Measurements from ENCODE around the gene MCHR2.

The MCHR2 gene

GRCh38 chr6:99879431-99879830 is 114.6 kb downstream of the MCHR2 start:
- DNase-seq (ENCODE audit: low read depth): no peak
- TF ChIP-seq CTCF (conservative IDR thresholded peaks at IDR 0.05; ENCODE audit: low read depth, low read length): no peak
- H3K4me3 ChIP-seq (ENCODE audit: low read depth, low read length): no peak overlapping the region

GRCh38 chr6:99875068-99875467 is 119.0 kb downstream of the MCHR2 start:
- TF ChIP-seq CTCF (conservative IDR thresholded peaks at IDR 0.05; ENCODE audit: low read depth, low read length): no peak
- DNase-seq (ENCODE audit: low read depth): no peak
- H3K4me3 ChIP-seq (ENCODE audit: low read depth, low read length): no peak overlapping the region

GRCh38 chr6:99873084-99873483 is 120.9 kb downstream of the MCHR2 start:
- TF ChIP-seq CTCF (conservative IDR thresholded peaks at IDR 0.05; ENCODE audit: low read depth, low read length): no peak
- DNase-seq (ENCODE audit: low read depth): no peak
- H3K4me3 ChIP-seq (ENCODE audit: low read depth, low read length): no peak overlapping the region

- no peak for DNase-seq (ENCODE audit: low read depth)
- no peak for TF ChIP-seq CTCF (conservative IDR thresholded peaks at IDR 0.05; ENCODE audit: low read depth, low read length)
- H3K4me3 ChIP-seq (ENCODE audit: low read depth, low read length): no peak overlapping the region
These were observed 122.4 kb downstream of the MCHR2 start for GRCh38 chr6:99871641-99872040.
